ENCODE results near the gene LUM.
"Not testable (repeated sequence)": the region's sequence is repeated elsewhere in the genome, so short reads cannot be mapped to it uniquely, and the experiment has no call there.

LUM gene

DNA sequence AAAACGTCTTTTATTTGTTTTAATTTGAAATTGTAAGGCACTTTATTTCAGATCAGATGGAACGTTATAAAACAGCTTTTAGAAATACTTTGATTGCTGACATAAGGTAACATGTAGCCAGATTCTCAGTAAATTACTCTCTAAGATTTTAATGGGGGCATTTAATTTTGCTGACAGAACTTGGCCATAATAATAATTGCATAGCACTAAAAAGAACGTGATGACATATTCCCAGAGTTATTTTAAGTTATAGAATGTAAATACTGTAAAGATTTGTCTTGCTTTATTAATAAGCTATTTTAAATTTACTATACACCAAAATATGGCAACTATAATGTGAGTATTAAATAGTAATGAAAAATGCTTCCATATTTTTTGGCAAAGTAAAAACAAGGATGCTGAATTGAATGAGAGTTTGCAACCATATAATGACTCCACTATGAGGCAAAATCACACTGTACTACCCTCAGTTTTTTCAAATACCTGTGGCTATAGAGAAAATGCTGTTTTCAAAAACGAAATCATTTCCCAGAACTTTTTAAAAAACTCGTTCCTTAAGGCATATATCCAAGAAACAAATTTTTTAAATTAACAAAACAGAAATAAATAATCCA, 876 bp downstream of the LUM start:
- intact Hi-C loops (cut with DNase I), result no loop called here
- no peak for DNase-seq

DNA sequence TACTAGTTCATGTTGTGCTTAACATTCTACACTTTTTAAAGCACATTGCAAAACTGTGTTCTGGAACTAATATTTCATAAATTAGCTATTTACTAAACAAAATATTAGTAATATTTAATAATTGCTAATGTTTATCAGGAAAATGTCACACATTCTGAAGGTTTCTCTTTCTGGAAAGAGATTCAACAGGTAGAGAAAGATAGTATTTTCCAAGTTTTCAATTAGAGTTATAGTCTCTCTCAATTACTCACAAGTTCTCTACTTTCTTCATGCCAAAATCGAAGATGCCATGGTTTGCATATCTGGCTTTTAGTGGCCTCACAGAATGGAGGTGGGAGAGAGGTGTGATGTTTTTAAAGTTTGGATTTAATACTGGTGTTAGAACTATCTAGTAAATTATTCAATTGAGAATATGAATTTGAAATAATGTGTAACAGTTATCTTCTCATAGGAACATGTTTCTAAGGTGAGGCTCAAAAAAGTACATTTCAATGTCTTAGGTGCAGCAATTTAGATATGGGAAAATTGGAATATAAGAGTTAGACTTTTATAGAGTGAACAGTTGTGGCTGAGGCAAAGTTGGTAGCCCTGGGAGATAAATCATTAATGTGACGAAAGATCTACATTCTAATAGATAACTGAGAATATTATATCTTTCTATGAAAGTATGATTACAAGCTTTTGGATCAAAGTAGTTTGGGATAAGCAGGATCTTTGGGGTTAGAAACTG, 1.5 kb downstream of the LUM start:
- intact Hi-C loops (cut with DNase I), result no loop called here
- DNase-seq, result no peak

GRCh38 chr12:91109148-91109564, 2.1 kb downstream of the LUM start:
- intact Hi-C loops (cut with DNase I), result no loop called here
- DNase-seq, result peak in 40 of 42 donors; percentile 8 to 78 (median 40)

DNA sequence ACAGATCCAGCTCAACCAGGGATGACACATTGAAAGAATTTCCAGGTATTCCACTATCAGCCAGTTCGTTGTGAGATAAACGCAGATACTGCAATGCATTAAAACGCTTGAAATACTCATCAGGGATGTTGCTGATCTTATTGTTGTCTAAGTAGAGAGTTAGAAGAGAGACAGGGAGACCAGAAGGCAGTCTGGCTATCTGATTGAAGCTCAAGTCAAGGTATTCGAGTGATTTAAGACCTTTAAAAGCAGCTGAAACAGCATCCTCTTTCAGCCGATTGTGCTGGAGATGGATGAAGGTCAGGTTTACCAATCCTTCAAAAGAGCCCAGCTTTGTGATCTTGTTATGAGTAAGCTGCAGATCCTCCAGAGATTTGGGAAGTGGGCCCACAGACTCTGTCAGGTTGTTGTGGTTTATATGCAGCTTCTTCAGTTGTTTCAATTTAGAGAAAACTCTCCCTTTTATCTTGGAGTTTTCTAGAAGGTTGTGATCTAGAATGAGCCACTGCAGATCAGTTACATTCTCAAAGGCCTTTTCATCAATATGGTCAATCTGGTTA, 3.0 kb downstream of the LUM start:
- no peak for DNase-seq
- intact Hi-C loops (cut with DNase I), result no loop called here

DNA sequence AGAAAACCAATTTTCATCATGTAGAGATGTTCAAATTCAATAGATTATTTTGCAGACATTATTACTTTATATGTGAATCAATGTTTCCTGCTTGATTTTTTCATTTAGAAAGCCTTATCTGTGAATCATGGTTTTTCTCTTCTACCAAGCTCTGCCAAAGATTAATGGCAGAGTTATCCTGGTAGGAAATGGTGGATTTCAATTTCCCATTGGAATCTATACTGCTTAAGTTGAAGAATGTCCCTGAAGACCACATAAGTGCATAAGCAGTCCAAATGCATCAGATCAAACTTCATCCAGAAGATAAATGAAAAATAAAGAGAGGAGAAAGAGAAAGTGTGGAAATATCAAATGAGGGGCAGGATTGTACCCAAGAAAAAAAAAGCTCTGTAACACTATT, 5.0 kb downstream of the LUM start:
- no peak for DNase-seq
- intact Hi-C loops (cut with DNase I), result no loop called here

DNA sequence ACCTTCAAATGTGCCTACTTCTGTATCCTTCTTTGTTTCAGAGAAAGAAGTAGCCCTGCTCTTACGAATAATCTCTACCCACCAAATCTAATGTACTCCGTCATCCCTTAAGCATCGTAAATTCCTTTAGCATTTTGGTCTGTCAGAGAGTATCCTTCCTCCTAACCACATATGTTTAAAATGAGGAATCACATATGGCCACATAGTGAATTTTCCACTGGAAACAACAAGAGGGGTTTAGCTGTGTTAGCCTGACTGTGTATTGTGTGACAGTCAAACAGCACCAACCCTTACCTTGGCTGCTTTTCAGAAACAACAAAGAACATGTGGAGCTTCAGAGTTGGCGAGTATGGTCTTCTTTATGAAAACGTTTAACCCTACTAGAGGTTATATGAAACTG, 5.5 kb downstream of the LUM start:
- DNase-seq, result no peak
- intact Hi-C loops (cut with DNase I), result no loop called here

DNA sequence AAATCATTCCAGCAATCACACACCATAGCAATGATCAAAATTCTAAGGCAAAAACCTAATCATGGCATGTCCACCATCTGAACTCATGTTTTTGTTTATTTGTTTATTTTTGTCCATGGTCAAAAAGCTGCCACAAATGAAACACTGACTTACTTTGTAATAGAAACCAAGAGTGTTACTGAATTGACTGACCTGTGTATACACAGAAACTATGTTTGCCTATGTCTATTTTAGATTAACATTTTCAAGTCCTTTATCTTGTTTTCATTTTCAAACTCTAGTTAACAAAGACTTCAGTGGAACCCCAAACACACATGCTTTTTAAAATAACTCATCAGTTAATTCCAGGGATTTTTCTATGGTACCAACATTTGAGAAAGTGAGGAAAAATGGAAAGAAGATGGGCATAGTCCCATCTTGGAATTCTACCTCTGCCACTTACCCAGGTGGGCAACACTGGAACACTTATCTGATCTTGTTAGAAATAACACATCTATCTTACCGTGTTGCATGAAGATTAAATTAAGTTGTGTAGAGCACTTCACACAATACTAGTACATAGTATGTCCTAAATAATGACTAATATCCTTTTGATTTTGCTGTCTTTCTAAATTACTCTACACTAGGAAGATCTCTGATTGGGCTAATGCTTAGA, 6.4 kb downstream of the LUM start:
- intact Hi-C loops (cut with DNase I), result no loop called here

GRCh38 chr12:91103624-91104023, 7.7 kb downstream of the LUM start:
- intact Hi-C loops (cut with DNase I), result no loop called here
- no peak for DNase-seq

More for the DNA sequence above, 6.4 kb downstream of the LUM start:
- DNase-seq, result no peak

- intact Hi-C loops (cut with DNase I), result no loop called here
- DNase-seq, result no peak
These were observed 8.2 kb downstream of the LUM start for GRCh38 chr12:91103101-91103500.

DNA sequence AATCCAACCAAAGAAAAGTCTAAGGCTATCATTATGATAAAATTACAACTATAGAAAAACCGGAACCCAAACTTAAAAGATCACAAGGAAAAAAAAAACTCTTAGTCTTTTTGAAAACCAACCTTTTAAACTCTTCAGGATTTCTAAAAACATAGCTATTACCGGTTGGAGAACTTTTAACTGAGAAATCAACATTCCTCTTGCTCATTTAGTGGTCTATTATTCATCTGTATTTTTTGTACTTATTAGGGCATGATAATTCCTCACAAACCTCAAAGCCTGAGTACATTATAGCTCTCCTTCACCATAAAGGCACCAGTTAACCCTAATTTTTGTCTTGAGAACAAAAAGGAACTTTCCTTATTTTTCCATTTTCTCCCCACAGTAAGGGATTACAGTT, 10.4 kb downstream of the LUM start:
- DNase-seq, result no peak
- intact Hi-C loops (cut with DNase I), result no loop called here

GRCh38 chr12:91099836-91100235, 11.5 kb downstream of the LUM start:
- no peak for DNase-seq
- intact Hi-C loops (cut with DNase I), result no loop called here

DNA sequence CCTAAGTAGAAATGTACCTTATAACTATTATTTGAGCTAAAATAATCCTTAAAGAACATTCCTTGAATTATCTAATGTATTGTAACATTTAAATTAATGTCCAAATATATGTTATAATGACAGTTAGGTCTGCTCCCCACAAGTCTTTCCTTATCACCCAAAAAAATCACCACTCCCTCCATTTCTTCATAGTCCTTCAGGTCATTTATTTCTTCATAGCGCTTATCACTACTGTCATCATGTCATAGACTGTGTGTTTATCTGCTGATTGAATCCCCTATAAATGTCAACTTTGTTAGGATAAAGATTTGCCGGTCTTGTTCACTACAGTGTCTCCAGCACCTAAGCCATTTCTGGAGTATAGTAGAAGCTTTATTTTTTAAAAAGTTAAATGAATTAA, 12.0 kb downstream of the LUM start:
- intact Hi-C loops (cut with DNase I), result no loop called here
- no peak for DNase-seq

DNA sequence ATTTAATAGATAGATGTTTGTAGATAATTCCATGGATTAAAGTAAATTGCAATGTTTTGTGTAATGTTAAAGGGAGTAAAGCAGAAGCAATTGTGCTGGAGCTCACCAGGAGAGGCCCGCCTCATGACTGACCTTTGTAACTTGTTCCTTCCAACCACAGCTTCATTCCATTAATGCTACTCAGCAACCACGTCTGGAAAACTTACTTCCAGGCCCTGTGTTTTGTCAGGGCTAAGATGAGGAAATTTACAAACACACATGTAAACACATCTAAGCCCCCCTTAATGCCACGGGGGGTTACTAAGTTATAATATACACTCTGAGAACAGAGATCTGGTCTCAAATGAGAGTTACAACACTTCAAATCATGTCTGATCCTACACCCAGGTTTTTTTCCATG, 12.4 kb downstream of the LUM start:
- intact Hi-C loops (cut with DNase I), result no loop called here
- no peak for DNase-seq

GRCh38 chr12:91098461-91098860, 12.8 kb downstream of the LUM start:
- no peak for DNase-seq
- intact Hi-C loops (cut with DNase I), result no loop called here

DNA sequence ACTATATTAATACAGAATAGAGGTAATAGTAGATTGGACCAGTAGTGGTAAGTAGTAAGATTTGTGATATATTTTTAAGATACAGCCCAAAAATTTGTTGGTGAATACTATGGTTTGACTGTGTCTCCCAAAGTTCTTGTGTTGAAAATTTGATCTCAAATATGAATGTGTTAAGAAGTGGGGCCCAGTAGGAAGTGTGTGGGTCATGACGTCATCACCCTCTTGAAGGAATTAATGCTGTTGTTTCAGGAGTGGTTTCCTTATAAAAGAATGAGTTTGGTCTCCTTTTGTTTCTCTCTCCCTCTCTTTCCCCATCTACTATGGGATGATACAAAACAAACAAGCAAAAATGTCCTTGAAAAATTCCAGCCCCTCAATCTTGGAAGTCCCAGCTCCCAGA, 16.3 kb downstream of the LUM start:
- no peak for DNase-seq
- intact Hi-C loops (cut with DNase I), result no loop called here

GRCh38 chr12:91094032-91094662, 17.1 kb downstream of the LUM start:
- DNase-seq, result no peak
- intact Hi-C loops (cut with DNase I), result no loop called here

- no peak for DNase-seq
- intact Hi-C loops (cut with DNase I), result no loop called here
These were observed 18.0 kb downstream of the LUM start for GRCh38 chr12:91093341-91093740.

DNA sequence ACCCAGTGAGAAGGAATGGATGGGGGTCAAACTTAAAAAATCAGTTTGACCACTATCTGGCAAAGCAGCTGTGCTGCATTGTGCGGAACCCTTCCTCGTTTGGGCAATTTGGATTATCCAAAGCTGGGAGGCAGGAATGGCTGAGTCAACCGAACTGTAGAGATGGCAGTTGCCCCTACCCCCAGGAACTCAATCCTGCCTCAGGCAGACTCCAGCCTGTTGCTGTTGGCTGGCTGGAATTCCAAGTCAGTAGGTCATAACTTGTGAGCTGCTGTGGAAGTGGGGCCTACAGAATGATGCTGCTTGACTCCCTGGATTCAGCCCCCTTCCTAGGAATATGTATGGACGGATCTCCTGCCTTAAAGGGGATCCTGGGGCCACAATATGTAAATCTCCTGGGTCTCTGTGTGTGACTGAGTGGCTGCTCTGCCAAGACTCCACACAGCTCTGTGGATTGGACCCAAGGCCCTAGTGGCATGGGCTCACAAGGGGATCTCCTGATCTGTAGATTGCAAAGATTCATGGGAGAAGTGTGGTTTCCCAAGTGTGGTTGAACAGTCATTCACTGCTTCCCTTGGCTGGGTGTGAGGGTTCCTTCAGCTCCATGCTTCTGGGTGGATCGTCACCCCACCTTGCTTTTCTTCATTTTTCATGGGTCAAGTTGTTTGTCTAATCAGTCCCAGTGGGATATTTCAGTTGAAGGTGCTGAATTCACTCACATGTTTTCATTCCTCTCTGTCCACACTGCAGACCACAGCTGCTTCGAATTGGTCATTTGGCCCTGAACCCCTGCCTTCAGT, 19.2 kb downstream of the LUM start:
- no peak for DNase-seq
- intact Hi-C loops (cut with DNase I), result no loop called here

DNA sequence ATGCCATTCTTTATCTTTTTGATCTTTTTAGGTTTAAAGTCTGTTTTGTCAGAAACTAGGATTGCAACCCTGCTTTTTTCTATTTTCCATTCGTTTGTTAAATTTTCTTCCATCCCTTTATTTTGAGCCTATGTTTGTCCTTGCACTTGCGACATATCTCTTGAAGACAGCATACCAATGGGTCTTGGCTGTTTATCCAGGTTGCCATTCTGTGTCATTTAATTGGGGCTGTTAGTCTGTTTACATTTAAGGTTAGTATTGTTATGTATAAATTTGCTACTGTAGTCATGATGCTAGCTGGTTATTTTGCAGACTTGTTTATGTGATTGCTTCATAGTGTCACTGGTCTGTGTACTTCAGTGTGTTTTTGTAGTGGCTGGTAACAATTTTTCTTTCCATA, 21.3 kb downstream of the LUM start:
- DNase-seq; intact Hi-C loops (cut with DNase I): not testable (repeated sequence)

Measured in head of caudate nucleus (tissue), 42 donors.